MCF 10A (cell line): ENCODE measurements around the gene EPHB1. TPM values are rescaled to one million over a fixed set of nuclear protein-coding genes. Genes with fewer than 3 reads are reported as not detected.

Source experiments
- BruUV-seq: library from RNA; stranded (reverse); fragments of 400-500 nt; replicated peaks from 2 replicates; lab custom pipeline; 2021; lab: Mats Ljungman, UMichigan
- CTCF ChIA-PET: fragments of 300-600 bp; sonication (Branson Sonifier 250); formaldehyde crosslinking; extraction: SDS; loops from one replicate; lab custom pipeline; 2021; ENCODE audit warnings: antibody characterized with exemption, inconsistent platforms; lab: Yijun Ruan, JAX
- POLR2A ChIA-PET: fragments of 300-600, 350-650 bp; sonication (Branson Sonifier 250); formaldehyde crosslinking; extraction: SDS; loops from one replicate; lab custom pipeline; 2020; ENCODE audit warnings: antibody characterized with exemption, inconsistent platforms; lab: Yijun Ruan, JAX
- DNase-seq: peaks from one replicate; pipeline ENCODE4 v3.0.0-alpha.2; 2018; ENCODE audit not compliant: unreplicated experiment
- H3K27ac Mint-ChIP-seq: one replicate; pipeline ENCODE4 v1.8.0; 2022; ENCODE audit warnings: mild to moderate bottlenecking, low read depth, mixed read lengths; ENCODE audit not compliant: unreplicated experiment
- H3K27me3 Mint-ChIP-seq: one replicate; pipeline ENCODE4 v1.8.0; 2022; ENCODE audit warnings: mixed read lengths; ENCODE audit not compliant: insufficient read depth, unreplicated experiment
- H3K36me3 Mint-ChIP-seq: one replicate; pipeline ENCODE4 v1.8.0; 2022; ENCODE audit warnings: mild to moderate bottlenecking, moderate library complexity, mixed read lengths; ENCODE audit not compliant: insufficient read depth, unreplicated experiment
- H3K4me1 Mint-ChIP-seq: one replicate; pipeline ENCODE4 v1.8.0; 2022; ENCODE audit warnings: mixed read lengths; ENCODE audit not compliant: insufficient read depth, unreplicated experiment
- H3K4me3 Mint-ChIP-seq: one replicate; pipeline ENCODE4 v1.8.0; 2022; ENCODE audit warnings: mild to moderate bottlenecking, moderate library complexity, mixed read lengths; ENCODE audit not compliant: unreplicated experiment
- H3K9me3 Mint-ChIP-seq: one replicate; pipeline ENCODE4 v1.8.0; 2022; ENCODE audit warnings: mixed read lengths; ENCODE audit not compliant: unreplicated experiment
- CTCF ChIP-seq: fragments of 200-600 bp; IDR thresholded peaks from one replicate; pipeline ENCODE4 v1.8.0; 2022; ENCODE audit warnings: antibody characterized with exemption, mild to moderate bottlenecking; ENCODE audit not compliant: unreplicated experiment
- intact Hi-C: fragments of 100-400 bp; cut with micrococcal nuclease; formaldehyde crosslinking; loops from 2 replicates; pipeline ENCODE4 v1.14.1; 2022
- total RNA-seq: library from RNA; stranded (reverse); gene quantifications from 2 replicates; pipeline ENCODE4 v1.2.3, GENCODE V29; 2022

EPHB1 gene
- total RNA-seq, 1 experiment from 2014 or later, result not detected

- DNase-seq, result no peak
- Mint-ChIP-seq H3K9me3 (peaks cover 39% of the 10 kb centered on the region), H3K4me1 (no peaks in the 10 kb centered on the region), H3K4me3 (no peak overlapping the region), H3K27ac (no peak overlapping the region), H3K36me3 (no peaks in the 10 kb centered on the region), H3K27me3 (no peaks in the 10 kb centered on the region)
- CTCF ChIA-PET, result no interaction called here
- POLR2A ChIA-PET, result no interaction called here
- no TSS peak for BruUV-seq
- TF ChIP-seq CTCF, result no peak
- intact Hi-C loops, result no loop called here
These were observed 350.5 kb downstream of the EPHB1 start for GRCh38 chr3:135145581-135145980.

DNA sequence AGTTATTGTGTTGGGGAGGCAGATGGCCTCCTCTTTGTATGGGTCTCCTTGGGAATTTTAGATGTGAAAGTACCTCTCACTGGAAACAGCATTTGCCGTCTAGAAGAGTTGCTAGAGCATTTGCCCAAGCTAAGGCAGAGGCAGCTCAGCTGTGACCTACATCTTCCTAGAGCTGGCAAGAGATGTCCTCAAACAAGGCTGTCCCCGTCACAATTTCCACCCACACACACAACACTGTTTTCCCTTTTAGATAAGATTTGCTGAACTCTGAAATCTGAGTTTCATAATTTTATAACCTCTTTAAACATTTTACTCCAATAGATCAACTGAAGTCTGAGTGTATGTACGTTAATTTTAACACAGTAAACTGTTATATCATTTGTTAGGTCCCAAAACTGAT, 352.6 kb downstream of the EPHB1 start:
- DNase-seq, result no peak
- no peaks in the 10 kb centered on the region for H3K27me3 Mint-ChIP-seq
- no TSS peak for BruUV-seq
- no peaks in the 10 kb centered on the region for H3K4me1 Mint-ChIP-seq
- CTCF ChIA-PET, result no interaction called here
- no peak overlapping the region for H3K27ac Mint-ChIP-seq
- H3K9me3 Mint-ChIP-seq, result peaks cover 38% of the 10 kb centered on the region
- POLR2A ChIA-PET, result no interaction called here
- H3K36me3 Mint-ChIP-seq, result no peaks in the 10 kb centered on the region
- no peak overlapping the region for H3K4me3 Mint-ChIP-seq
- no peak for TF ChIP-seq CTCF
- intact Hi-C loops, result no loop called here

GRCh38 chr3:135148398-135149020, 353.4 kb downstream of the EPHB1 start:
- ChIA-PET CTCF (no interaction called here), POLR2A (no interaction called here)
- no peak for TF ChIP-seq CTCF
- Mint-ChIP-seq H3K36me3 (no peaks in the 10 kb centered on the region), H3K4me1 (no peaks in the 10 kb centered on the region), H3K27ac (no peak overlapping the region), H3K4me3 (no peak overlapping the region), H3K9me3 (peaks cover 38% of the 10 kb centered on the region), H3K27me3 (no peaks in the 10 kb centered on the region)
- no TSS peak for BruUV-seq
- intact Hi-C loops, result no loop called here
- no peak for DNase-seq

- no peak for TF ChIP-seq CTCF
- ChIA-PET POLR2A (no interaction called here), CTCF (interaction anchor here (0.6 kb wide), 1 partner anchor 358 kb away, joined by 3 read pairs; no protein-coding TSS in a partner anchor)
- Mint-ChIP-seq H3K4me3 (no peak overlapping the region), H3K4me1 (no peaks in the 10 kb centered on the region), H3K9me3 (peaks cover 44% of the 10 kb centered on the region), H3K27ac (no peak overlapping the region), H3K36me3 (no peaks in the 10 kb centered on the region), H3K27me3 (no peaks in the 10 kb centered on the region)
- no TSS peak for BruUV-seq
- intact Hi-C loops, result no loop called here
- DNase-seq, result no peak
These were observed 354.9 kb downstream of the EPHB1 start for GRCh38 chr3:135149707-135150681.
